GM23248 (cell line): ENCODE results near the gene FLT1. TPM values are rescaled to one million over a fixed set of nuclear protein-coding genes. Genes with fewer than 3 reads are reported as not detected.

Experiments used
- DNase-seq: peaks from one replicate; pipeline ENCODE4 v3.0.0-alpha.2; 2015
- H2AFZ ChIP-seq: fragments of 200-600 bp; sonication (generic); 2 replicates; pipeline ENCODE4 v1.6.1; 2016; ENCODE audit warnings: antibody characterized with exemption
- H3F3A ChIP-seq: fragments of 200-600 bp; sonication (generic); 2 replicates; pipeline ENCODE4 v1.6.1; 2016; ENCODE audit warnings: mild to moderate bottlenecking, antibody characterized with exemption, mixed run types; ENCODE audit not compliant: insufficient read depth
- H3K27ac ChIP-seq: fragments of 200-600 bp; sonication (generic); 2 replicates; pipeline ENCODE4 v1.5.1; 2016; ENCODE audit warnings: mild to moderate bottlenecking
- H3K27me3 ChIP-seq: fragments of 200-600 bp; sonication (generic); replicated peaks from 2 replicates; pipeline ENCODE4 v1.6.1; 2016; ENCODE audit warnings: mild to moderate bottlenecking; ENCODE audit not compliant: insufficient read depth
- H3K36me3 ChIP-seq: fragments of 200-600 bp; sonication (generic); 2 replicates; pipeline ENCODE4 v1.6.1; 2016; ENCODE audit warnings: low read depth, mild to moderate bottlenecking
- H3K4me1 ChIP-seq: fragments of 200-600 bp; sonication (generic); 2 replicates; pipeline ENCODE4 v1.6.1; 2016; ENCODE audit warnings: mild to moderate bottlenecking; ENCODE audit not compliant: insufficient read depth
- H3K4me2 ChIP-seq: fragments of 200-600 bp; sonication (generic); one replicate; pipeline ENCODE4 v1.6.1; 2016; ENCODE audit warnings: mild to moderate bottlenecking; ENCODE audit not compliant: unreplicated experiment
- H3K4me3 ChIP-seq: fragments of 200-600 bp; sonication (generic); 2 replicates; pipeline ENCODE4 v1.5.1; 2016; ENCODE audit warnings: mild to moderate bottlenecking
- H3K79me2 ChIP-seq: fragments of 200-600 bp; sonication (generic); 2 replicates; pipeline ENCODE4 v1.6.1; 2016; ENCODE audit warnings: mild to moderate bottlenecking; ENCODE audit not compliant: insufficient read depth
- H3K9ac ChIP-seq: fragments of 200-600 bp; sonication (generic); 2 replicates; pipeline ENCODE4 v1.6.1; 2016; ENCODE audit warnings: mild to moderate bottlenecking
- H3K9me2 ChIP-seq: fragments of 200-600 bp; sonication (generic); 2 replicates; pipeline ENCODE4 v1.6.1; 2016; ENCODE audit warnings: mixed run types, mild to moderate bottlenecking, moderate library complexity; ENCODE audit not compliant: insufficient read depth
- H3K9me3 ChIP-seq: fragments of 200-600 bp; sonication (generic); one replicate; pipeline ENCODE4 v1.6.1; 2017; ENCODE audit warnings: low read depth
- H4K20me1 ChIP-seq: fragments of 200-600 bp; sonication (generic); 2 replicates; pipeline ENCODE4 v1.6.0; 2016; ENCODE audit not compliant: insufficient read depth
- EZH2 ChIP-seq: fragments of 200-600 bp; sonication (generic); IDR thresholded peaks from 2 replicates; pipeline ENCODE4 v1.6.1; 2018; ENCODE audit warnings: antibody characterized with exemption, mild to moderate bottlenecking; ENCODE audit not compliant: insufficient read depth, poor library complexity, severe bottlenecking
- EZH2phosphoT487 ChIP-seq: fragments of 200-600 bp; sonication (generic); IDR thresholded peaks from 2 replicates; pipeline ENCODE4 v1.6.1; 2018; ENCODE audit warnings: antibody characterized with exemption, moderate library complexity, mild to moderate bottlenecking, low read depth; ENCODE audit not compliant: insufficient read depth
- WGBS, 2 experiments: methylation state at CpG; one replicate each; pipeline ENCODE4 v1.1.6; 2015 to 2017; ENCODE audit warnings: low lambda C conversion rate in 2 of 2, low coverage in 1 of 2; ENCODE audit errors: missing lambda C conversion rate in 2 of 2; 5-methylcytosine and 5-hydroxymethylcytosine counted together
- in situ Hi-C: fragments of 300-500 bp; cut with MboI; formaldehyde crosslinking; loops from 2 replicates; pipeline ENCODE4 v1.15.0; 2020
- polyA plus RNA-seq: library from polyadenylated mRNA; unstranded; fragments of >200 nt; fragmentation: Nextera tagmentation; extraction: Ambion mirVana; gene quantifications from 2 replicates; pipeline ENCODE4 v1.2.1, GENCODE V29; 2016
- total RNA-seq: library from RNA; depleted of rRNA; stranded (reverse); fragments of >200 nt; shearing (Covaris generic); gene quantifications from 2 replicates; pipeline ENCODE4 v1.2.3, GENCODE V29; 2014

Gene FLT1
- total and polyA plus RNA-seq, 2 experiments from 2014 or later = 12.9 to 18.6 TPM

- no peaks in the 10 kb centered on the region for H3K27me3 ChIP-seq
- no peaks in the 10 kb centered on the region for H4K20me1 ChIP-seq
- no peak overlapping the region for H3K4me3 ChIP-seq
- no peak for TF ChIP-seq EZH2phosphoT487
- no peaks in the 10 kb centered on the region for H3F3A ChIP-seq
- no peak for DNase-seq
- no peak overlapping the region for H3K4me2 ChIP-seq
- H3K9ac ChIP-seq = no peak overlapping the region
- H3K79me2 ChIP-seq = no peaks in the 10 kb centered on the region
- H2AFZ ChIP-seq = no peak overlapping the region
- H3K9me3 ChIP-seq = no peaks in the 10 kb centered on the region
- no peaks in the 10 kb centered on the region for H3K9me2 ChIP-seq
- no peaks in the 10 kb centered on the region for H3K36me3 ChIP-seq
- 58 to 68% methylated on average over 3 of the region's 3 CpGs for WGBS, 2 experiments
- no peak overlapping the region for H3K27ac ChIP-seq
- in situ Hi-C loops = no loop called here
- no peaks in the 10 kb centered on the region for H3K4me1 ChIP-seq
These were observed 78.9 kb downstream of the FLT1 start for GRCh38 chr13:28415994-28416421.

- TF ChIP-seq EZH2 = no peak
- no peak for TF ChIP-seq EZH2phosphoT487
- H2AFZ ChIP-seq = no peak overlapping the region
- no peaks in the 10 kb centered on the region for H3K9me3 ChIP-seq
- 96 to 97% methylated on average over 4 of the region's 4 CpGs for WGBS, 2 experiments
- no peaks in the 10 kb centered on the region for H3K79me2 ChIP-seq
- H3K9me2 ChIP-seq = no peaks in the 10 kb centered on the region
- no peaks in the 10 kb centered on the region for H4K20me1 ChIP-seq
- no peak overlapping the region for H3K9ac ChIP-seq
- H3K4me2 ChIP-seq = no peak overlapping the region
- H3K27me3 ChIP-seq = no peaks in the 10 kb centered on the region
- no peaks in the 10 kb centered on the region for H3K4me1 ChIP-seq
- no peak for DNase-seq
- no peaks in the 10 kb centered on the region for H3F3A ChIP-seq
- no peaks in the 10 kb centered on the region for H3K36me3 ChIP-seq
- in situ Hi-C loops = no loop called here
- H3K27ac ChIP-seq = no peak overlapping the region
- H3K4me3 ChIP-seq = no peak overlapping the region
These were observed 80.9 kb downstream of the FLT1 start for GRCh38 chr13:28413999-28414398.

DNA sequence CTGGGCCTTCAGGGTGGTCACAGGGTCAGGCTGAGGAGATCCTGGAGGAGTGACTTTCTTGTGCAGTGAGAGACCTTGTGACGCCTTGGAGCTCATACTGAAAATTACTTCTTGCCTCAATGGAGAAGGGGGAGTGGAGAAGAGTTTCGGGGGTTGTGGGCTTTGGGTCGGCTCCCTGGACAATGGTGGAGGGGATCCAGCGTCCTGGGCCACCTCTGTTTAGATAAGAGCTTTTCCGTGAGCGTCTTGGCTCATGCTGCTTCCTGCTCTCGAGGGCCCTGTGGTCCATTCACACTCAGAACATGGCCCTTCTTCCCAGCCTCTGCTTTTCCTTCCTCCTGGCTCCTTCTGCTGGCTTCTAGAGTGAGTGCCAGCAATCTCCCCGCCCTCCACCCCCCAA is 81.9 kb downstream of the FLT1 start:
- H3K4me1 ChIP-seq = no peaks in the 10 kb centered on the region
- H3K79me2 ChIP-seq = no peaks in the 10 kb centered on the region
- H3K9me2 ChIP-seq = no peaks in the 10 kb centered on the region
- in situ Hi-C loops = no loop called here
- no peaks in the 10 kb centered on the region for H4K20me1 ChIP-seq
- H3K4me2 ChIP-seq = no peak overlapping the region
- no peaks in the 10 kb centered on the region for H3K27me3 ChIP-seq
- TF ChIP-seq EZH2phosphoT487 (no peak), EZH2 (no peak)
- H3F3A ChIP-seq = no peaks in the 10 kb centered on the region
- H3K4me3 ChIP-seq = no peak overlapping the region
- DNase-seq = no peak
- no peaks in the 10 kb centered on the region for H3K36me3 ChIP-seq
- H2AFZ ChIP-seq = no peak overlapping the region
- H3K9me3 ChIP-seq = no peaks in the 10 kb centered on the region
- 83 to 89% methylated on average over 6 to 8 of the region's 8 CpGs for whole genome bisulfite sequencing, 2 experiments
- no peak overlapping the region for H3K27ac ChIP-seq
- H3K9ac ChIP-seq = no peak overlapping the region

GRCh38 chr13:28411831-28412353 is 83.0 kb downstream of the FLT1 start:
- in situ Hi-C loops = no loop called here
- Histone ChIP-seq H3K36me3 (no peaks in the 10 kb centered on the region), H4K20me1 (no peaks in the 10 kb centered on the region)

GRCh38 chr13:28410096-28410495 is 84.8 kb downstream of the FLT1 start:
- no peak for DNase-seq
- H3K27me3 ChIP-seq = no peaks in the 10 kb centered on the region
- 65 to 69% methylated on average over 2 of the region's 2 CpGs for WGBS, 2 experiments
- H3K4me3 ChIP-seq = no peak overlapping the region
- no peaks in the 10 kb centered on the region for H3K36me3 ChIP-seq
- H3K27ac ChIP-seq = no peak overlapping the region
- no peaks in the 10 kb centered on the region for H4K20me1 ChIP-seq
- in situ Hi-C loops = no loop called here
- no peak overlapping the region for H3K4me2 ChIP-seq
- no peaks in the 10 kb centered on the region for H3K9me2 ChIP-seq
- no peak overlapping the region for H2AFZ ChIP-seq
- H3F3A ChIP-seq = no peaks in the 10 kb centered on the region
- no peaks in the 10 kb centered on the region for H3K79me2 ChIP-seq
- TF ChIP-seq EZH2 (no peak), EZH2phosphoT487 (no peak)
- H3K9ac ChIP-seq = no peak overlapping the region
- no peaks in the 10 kb centered on the region for H3K9me3 ChIP-seq
- H3K4me1 ChIP-seq = no peaks in the 10 kb centered on the region

More at GRCh38 chr13:28411831-28412353, 83.0 kb downstream of the FLT1 start:
- TF ChIP-seq EZH2 (no peak), EZH2phosphoT487 (no peak)
- Histone ChIP-seq H3K9me2 (no peaks in the 10 kb centered on the region), H3K79me2 (no peaks in the 10 kb centered on the region), H3K4me3 (no peak overlapping the region), H3K4me1 (no peaks in the 10 kb centered on the region), H2AFZ (no peak overlapping the region), H3K27ac (no peak overlapping the region), H3K9me3 (no peaks in the 10 kb centered on the region), H3K27me3 (no peaks in the 10 kb centered on the region), H3K9ac (no peak overlapping the region), H3K4me2 (no peak overlapping the region), H3F3A (no peaks in the 10 kb centered on the region)
- DNase-seq = no peak
- 37 to 42% methylated on average over 5 of the region's 5 CpGs for WGBS, 2 experiments
